ENCODE data around the gene TUBD1. TPM values are rescaled to one million over a fixed set of nuclear protein-coding genes. Genes with fewer than 3 reads are reported as not detected.

Gene TUBD1
- total and polyA plus RNA-seq, 2 of the 13 experiments (the other 11 are each of a cell fraction or from before 2014, with no cell fraction given): 18.2 to 25.9 TPM

GRCh38 chr17:59841091-59841881 is 51.5 kb downstream of the TUBD1 start (continued):
- TF ChIP-seq ZNF142 (CRISPR knock-in tag; IDR thresholded peaks at IDR 0.05) (0 out of 2 replicates have a peak, but pooled peaks have one; percentile 31), FOSL2 (CRISPR knock-in tag; IDR thresholded peaks at IDR 0.05) (0 out of 2 replicates have a peak, but pooled peaks have one; percentile 32), MLXIP (CRISPR knock-in tag; IDR thresholded peaks at IDR 0.05; ENCODE audit: borderline replicate concordance) (0 out of 2 replicates have a peak, but pooled peaks have one; percentile 53), IKZF5 (CRISPR knock-in tag; IDR thresholded peaks at IDR 0.05) (0 out of 2 replicates have a peak, but pooled peaks have one; percentile 31)
